HEK293T (cell line): Measurements from ENCODE around the gene ITGA8.

Experiments
- BHLHE40 ChIP-seq: fragments of 450-650 bp; IDR thresholded peaks from 2 replicates; pipeline ENCODE4 v1.6.1; 2016; ENCODE audit warnings: mild to moderate bottlenecking, moderate library complexity, borderline replicate concordance
- CTBP1 ChIP-seq: fragments of 450-650 bp; IDR thresholded peaks from 2 replicates; pipeline ENCODE4 v1.6.1; 2016; ENCODE audit warnings: borderline replicate concordance
- ELF4 ChIP-seq: fragments of 450-650 bp; IDR thresholded peaks from 2 replicates; pipeline ENCODE4 v1.6.1; 2017; ENCODE audit warnings: antibody characterized with exemption
- FOXA1 ChIP-seq: fragments of 450-650 bp; IDR thresholded peaks from 2 replicates; pipeline ENCODE4 v1.6.1; 2016; ENCODE audit warnings: mild to moderate bottlenecking
- LEF1 ChIP-seq: fragments of 450-650 bp; IDR thresholded peaks from 2 replicates; pipeline ENCODE4 v1.6.1; 2017; ENCODE audit warnings: mild to moderate bottlenecking, borderline replicate concordance
- NFRKB ChIP-seq: fragments of 450-650 bp; IDR thresholded peaks from 2 replicates; pipeline ENCODE4 v1.6.1; 2016; ENCODE audit warnings: mild to moderate bottlenecking, moderate library complexity
- SP1 ChIP-seq: fragments of 450-650 bp; IDR thresholded peaks from 2 replicates; pipeline ENCODE4 v1.6.1; 2017
- SUZ12 ChIP-seq: fragments of 450-650 bp; IDR thresholded peaks from 2 replicates; pipeline ENCODE4 v1.6.1; 2016; ENCODE audit warnings: mild to moderate bottlenecking
- TARDBP ChIP-seq: fragments of 450-650 bp; IDR thresholded peaks from 2 replicates; pipeline ENCODE4 v1.6.1; 2016
- ZNF384 ChIP-seq: fragments of 450-650 bp; IDR thresholded peaks from 2 replicates; pipeline ENCODE4 v1.6.1; 2016

DNA sequence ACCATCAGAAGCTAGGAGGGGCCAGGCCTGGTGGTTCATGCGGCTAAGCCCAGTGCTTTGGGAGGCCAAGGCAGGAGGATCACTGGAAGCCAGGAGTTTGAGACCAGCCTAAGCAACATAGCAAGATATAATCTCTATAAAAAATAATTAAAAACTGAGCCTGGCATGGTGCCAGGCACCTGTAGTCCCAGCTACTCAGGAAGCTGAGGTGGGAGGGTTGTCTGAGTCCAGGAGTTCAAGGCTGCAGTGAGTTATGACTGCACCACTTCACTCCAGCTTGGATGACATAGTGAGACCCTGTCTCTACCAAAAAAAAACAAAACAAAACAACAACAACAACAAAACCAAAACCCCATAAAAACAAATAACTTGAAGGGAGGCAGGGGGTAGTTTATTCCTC, 175.7 kb downstream of the ITGA8 start:
- TF ChIP-seq TARDBP (no peak), SP1 (no peak), CTBP1 (no peak), ZNF384 (no peak), FOXA1 (no peak), LEF1 (no peak), BHLHE40 (no peak), ELF4 (no peak), SUZ12 (no peak), NFRKB (no peak)
